ENCODE data around the gene LRP3.
A peak's percentile ranks its signal among the peaks of the same experiment; 100 is the strongest.
"Not testable (repeated sequence)": the region's sequence is repeated elsewhere in the genome, so short reads cannot be mapped to it uniquely, and the experiment has no call there.

Gene LRP3

DNA sequence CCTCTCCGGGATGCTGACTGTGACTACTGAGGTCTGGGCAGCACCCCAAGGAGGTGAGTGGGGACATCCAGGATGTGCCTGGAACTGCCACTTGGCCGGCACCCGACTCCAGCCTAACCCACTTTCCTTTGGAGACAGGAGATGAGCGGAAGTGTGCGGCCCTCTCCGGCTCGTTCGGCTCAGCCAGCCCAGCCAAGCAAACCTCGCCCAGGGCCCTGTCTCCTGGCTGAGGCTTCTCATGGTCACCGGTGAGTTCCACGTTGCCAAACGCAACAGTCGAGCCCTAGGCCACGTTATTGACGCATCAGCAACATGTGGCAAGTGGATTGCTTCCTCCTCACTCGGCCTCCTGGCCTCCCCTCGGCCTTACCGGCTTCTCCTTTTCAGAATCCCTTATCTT lies 26.0 kb downstream of the LRP3 start:
- no peak for DNase-seq

DNA sequence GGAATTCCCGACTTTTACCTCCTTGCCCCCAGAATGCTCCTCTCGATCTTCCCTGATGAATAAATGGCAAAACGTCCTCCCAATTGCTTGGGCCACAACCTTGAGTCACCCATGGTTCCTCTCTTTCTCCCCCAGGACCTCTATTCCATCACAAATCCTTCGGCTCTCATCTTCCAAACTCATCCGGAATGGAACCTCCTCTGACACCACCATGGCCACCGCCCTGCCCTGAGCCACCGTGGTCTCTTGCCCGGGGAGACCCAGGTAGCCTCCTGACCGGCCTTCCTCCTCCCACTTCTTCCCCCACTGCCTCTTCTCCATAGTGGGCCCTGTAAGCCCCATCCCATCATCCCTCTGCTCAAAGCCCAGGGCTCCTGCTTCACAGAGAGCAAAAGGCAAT lies 26.6 kb downstream of the LRP3 start:
- DNase-seq: no peak

GRCh38 chr19:33221638-33222037 lies 27.5 kb downstream of the LRP3 start:
- DNase-seq: no peak

GRCh38 chr19:33222255-33222654 lies 28.1 kb downstream of the LRP3 start:
- not testable (repeated sequence) for DNase-seq

- DNase-seq: no peak
Observed at GRCh38 chr19:33224694-33225457, 30.7 kb downstream of the LRP3 start.

DNA sequence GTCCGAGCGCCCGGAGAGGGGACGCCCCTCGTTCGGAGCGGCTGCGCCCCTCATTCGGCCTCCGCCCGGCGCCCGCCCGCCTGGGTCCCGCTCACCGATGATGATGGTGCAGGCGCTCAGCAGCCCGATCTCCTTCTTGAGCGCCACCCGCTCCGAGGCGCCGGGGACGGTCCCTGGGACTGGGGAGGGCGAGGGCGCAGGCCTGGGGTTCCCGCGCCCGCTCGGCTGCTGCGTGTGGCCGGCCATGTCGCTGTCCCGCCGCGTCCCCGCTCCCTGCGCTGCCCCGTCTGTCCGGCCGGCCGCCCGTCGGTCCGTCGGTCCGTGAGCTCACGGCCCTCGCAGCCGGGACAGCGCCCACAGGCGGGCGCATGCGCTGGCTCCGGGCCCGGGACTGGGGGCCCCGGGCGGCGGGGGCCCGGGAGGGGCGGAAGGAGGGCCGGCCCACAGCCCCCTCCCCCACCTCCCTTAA lies 31.4 kb downstream of the LRP3 start, which contains the start of gene SLC7A10:
SLC7A10 (minus strand) TSS at position 393 of the 469 bp plus-strand sequence; CDS start at position 246, 147 bp downstream.
- DNase-seq: no peak

DNA sequence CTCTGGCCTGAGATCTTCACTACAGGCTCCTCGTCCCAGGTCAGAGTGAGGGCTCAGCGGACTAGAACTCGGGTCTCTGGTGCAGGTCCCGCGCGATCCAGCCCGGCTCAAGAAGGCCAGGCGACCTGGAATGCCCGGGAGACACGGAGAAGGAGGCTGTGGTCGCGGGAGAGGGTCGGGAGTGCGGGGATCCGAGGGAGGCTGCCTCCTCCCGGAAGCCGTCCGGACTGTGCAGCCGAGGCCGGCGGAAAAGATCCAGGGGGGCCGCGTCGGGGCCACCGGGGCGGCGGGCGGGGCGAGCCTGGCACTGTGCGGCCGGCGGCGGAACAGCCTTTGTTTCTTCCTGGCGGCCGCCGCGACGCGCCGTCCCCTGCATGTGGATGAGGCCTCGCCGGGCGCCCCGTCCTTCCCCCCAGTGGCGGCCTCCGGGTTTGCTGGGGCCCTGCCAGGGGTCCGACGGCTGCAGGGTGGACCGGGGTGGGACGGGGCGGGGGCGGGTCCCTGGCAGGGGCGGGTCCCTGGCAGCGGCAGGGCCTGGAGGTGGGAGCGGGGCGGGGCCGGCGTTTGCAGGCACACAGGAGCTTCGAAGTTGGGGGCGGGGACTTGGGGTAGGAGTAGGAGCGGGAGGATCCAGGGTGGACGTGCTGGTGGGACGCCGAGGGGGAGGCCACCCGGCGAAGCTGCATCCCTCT lies 32.6 kb downstream of the LRP3 start:
- DNase-seq: no peak

DNA sequence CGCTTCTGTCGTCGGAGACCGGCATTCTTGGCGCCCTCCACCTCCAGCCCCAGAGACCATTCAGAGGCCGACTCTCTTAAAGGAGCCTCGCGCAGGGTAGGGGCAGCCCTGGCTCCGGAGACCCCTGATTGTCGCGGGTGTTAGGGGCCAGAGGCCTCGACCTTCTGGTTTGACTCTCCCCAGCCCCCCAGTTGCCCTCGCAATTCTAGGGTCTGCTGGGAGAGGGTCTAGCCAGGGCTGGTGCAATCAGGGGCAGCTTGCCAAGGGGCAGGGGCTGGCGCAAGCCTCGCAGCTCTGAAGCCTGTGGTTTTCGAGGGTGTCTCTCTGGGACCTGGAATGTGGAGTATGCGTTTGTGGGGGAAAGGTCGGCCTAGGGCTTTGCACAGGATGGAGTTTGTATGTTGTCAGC lies 33.1 kb downstream of the LRP3 start:
- DNase-seq: no peak

DNA sequence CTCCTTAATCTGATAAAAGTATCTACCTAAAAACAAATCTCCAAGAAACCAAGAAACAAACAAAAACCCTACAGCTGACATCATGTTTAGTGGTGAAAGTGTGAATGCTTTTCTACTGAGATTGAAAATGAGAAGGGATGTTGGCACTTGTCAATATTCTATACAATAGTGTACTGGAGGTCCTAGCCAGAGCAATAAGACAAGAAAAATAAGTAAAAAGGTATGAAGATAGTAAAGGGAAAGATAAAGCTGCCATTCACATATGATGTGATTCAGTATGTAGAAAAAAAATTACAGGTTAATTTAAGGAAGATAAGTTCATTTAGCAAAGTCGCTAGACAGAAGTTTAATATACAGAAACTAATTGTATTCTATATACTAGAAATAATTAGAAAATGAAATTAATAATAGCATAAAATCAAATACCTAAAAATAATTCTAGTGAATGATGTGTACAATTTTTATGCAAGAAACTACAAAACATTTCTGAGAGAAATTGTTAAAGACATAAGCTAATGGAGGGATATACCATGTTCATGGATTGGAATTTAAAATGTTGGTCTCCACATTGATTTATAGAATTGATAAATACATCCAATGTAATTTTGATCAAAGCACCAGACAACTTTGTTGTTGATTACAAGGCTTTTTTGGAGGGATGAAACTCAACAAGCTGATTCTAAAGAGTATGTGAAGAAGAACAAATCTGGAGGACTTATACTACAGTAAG lies 33.9 kb downstream of the LRP3 start:
- no peak for DNase-seq

DNA sequence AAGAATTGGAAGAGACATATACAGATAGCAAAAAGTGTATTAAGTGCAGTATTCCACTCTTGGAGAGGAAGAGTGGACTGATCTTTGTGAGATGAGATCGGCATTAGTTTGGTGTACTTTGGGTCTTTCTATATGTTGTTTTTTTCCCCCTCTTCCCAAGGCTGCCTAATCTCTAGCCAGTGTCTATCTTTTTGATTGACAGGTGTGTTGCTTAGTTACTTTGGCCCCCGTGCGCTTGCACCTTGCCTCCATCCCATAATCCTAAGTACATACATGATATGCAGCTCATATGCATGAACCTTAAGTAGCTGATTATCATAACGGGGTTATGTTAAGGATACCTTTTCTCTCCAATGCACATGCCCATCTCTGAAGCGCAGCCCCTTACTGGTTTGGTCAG lies 35.8 kb downstream of the LRP3 start:
- DNase-seq: no peak

DNA sequence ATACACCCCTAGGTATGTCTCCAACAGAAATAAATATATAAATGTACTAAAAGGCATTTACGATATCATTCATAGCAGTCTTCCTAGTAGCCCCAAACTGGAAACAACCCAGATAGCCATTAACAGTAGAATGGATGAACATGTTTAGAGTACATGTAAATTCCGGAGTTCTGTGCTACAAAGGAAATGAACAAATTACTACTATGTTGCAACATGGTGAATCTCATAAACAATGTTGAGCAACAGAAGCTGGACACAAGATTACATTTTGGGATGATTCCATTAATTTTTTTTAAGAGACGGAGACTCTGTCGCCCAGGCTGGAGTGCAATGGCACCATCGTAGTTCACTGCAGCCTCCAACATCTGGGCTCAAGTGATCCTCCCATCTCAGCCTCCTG lies 37.4 kb downstream of the LRP3 start:
- DNase-seq: no peak

DNA sequence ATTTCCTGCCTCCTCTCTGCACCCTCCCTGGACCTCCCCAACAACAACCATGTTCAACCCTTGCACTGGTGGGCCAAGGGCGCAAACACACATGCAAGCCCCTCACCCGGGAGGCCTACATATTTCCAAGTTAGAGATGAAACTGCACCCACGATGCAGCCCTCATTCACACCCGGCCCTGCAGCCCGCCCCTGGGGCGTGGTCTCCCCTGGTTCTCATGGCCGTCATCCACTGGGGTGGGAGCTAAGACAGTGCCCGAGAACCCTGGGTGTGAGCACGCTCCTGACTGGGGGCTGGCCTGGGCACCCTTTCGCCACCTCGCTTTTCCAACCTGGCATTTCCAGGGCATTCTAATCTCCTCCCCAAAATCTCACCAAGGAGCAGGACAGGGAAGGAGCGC lies 38.5 kb downstream of the LRP3 start:
- DNase-seq: no peak

- DNase-seq: no peak
Observed at GRCh38 chr19:33233056-33233873, 39.1 kb downstream of the LRP3 start.

GRCh38 chr19:33234092-33234491 lies 40.0 kb downstream of the LRP3 start:
- DNase-seq: no peak

- DNase-seq: no peak
Observed at GRCh38 chr19:33234736-33235135, 40.6 kb downstream of the LRP3 start.

DNA sequence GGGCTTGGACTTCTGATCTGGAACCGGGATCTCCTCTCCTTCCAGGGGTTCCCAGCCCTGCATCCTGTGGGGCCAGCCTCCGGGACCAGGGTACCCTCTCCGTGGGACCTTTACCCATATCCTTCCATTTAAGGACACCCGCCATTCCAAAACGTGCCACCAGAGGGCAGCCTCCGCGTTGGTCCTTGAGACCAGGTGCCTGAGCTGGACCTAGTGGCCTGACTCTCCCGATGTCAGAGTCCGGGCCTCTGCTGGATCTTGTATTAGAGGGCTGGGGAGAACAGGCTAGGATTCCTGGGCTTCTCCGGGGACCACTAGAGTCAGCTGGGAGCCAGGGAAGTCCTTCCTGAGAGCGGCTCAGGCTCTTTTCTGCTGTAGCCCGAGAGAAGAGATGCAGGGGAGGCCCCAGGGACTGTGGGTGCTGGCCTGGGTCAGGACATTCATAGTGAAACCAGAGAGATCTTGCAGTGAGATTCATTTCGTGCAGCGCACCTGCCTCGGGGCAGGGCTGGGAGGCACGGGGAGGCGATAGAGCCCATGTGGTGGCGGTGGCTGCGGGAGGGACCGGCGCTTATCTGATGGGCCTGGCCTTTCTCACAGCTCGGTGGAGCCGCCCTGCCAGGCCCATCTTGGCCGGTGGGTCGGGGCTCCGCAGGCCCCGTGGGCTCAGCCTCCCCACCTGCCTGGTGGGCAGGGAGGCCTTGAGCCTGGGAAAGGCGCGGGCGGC lies 41.3 kb downstream of the LRP3 start:
- DNase-seq: peak; percentile 24 to 59

DNA sequence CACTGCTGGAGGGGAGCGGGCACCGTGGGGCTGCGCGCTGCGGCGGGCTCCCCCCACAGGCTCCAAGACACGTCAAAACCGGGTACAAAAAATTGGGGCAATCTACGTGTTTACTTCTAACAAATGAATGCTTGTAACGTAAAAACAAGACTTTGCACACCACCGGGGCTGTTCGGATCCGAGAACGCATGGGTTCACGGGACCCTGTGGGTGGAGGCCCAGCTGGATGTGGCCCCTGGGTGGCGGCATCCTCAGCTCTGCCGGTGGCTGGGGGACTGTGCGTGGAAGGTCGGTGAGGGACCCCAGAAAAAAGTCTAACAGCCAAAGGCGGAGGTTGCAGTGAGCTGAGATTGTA lies 41.8 kb downstream of the LRP3 start:
- DNase-seq: no peak

DNA sequence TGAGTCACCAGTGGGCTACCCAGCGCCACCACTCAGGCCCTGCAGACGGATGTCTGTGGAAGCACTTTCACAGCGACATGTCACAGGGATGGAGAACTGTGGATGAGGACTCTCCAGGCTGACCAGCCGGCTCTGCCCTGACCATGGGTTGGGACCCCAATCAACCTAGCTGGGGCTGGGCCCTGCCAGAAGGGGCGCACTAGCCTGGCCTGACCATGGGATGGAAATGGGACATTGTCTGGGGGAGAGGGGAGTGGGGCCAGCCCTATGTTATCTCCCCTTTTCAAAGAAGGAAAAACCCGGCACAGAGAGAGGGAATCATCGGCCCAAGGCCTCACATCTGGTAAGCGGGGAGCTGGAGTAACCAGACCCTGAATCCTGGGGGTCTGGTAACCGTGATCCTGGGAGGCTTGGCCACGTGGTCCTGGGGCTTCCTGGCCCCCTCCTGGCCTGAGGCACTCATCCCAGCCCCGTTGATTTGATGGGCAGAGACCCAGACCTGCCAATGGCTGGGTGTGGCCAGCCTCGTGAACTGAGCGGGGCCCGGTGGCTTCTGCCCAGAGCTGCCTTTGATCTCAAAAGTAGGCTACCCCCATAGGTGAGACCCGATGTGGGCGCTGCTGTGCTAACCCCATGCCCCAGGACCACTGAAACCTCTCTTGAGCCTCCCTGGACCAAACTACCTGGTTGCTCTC lies 42.7 kb downstream of the LRP3 start:
- no peak for DNase-seq

GRCh38 chr19:33238481-33239149 lies 44.5 kb downstream of the LRP3 start:
- no peak for DNase-seq

GRCh38 chr19:33239223-33239975 lies 45.3 kb downstream of the LRP3 start:
- DNase-seq: no peak
